Central memory CD8-positive, alpha-beta T cell (primary cell): ENCODE results near the gene CDKN1A.
A peak's percentile ranks its signal among the peaks of the same experiment; 100 is the strongest.

Experiments used
- ATAC-seq: fragments of 150-1000 bp; cut with Tn5 transposase; replicated peaks from 2 replicates; pipeline ENCODE4 v1.10.0; 2022; ENCODE audit warnings: mild to moderate bottlenecking, moderate FRiP score, moderate number of reproducible peaks; ENCODE audit not compliant: poor library complexity, severe bottlenecking; ENCODE audit errors: extremely low read depth
- DNase-seq, 2 donors: peaks; one replicate each; pipeline ENCODE4 v3.0.0; 2021; ENCODE audit warnings: low spot score in 2 of 2
- H3K27ac Mint-ChIP-seq: one replicate; pipeline ENCODE4 v1.8.0; 2022; ENCODE audit warnings: low read depth, mild to moderate bottlenecking, moderate library complexity, mixed read lengths
- H3K27me3 Mint-ChIP-seq: one replicate; pipeline ENCODE4 v1.8.0; 2022; ENCODE audit warnings: mixed read lengths
- H3K36me3 Mint-ChIP-seq: one replicate; pipeline ENCODE4 v1.8.0; 2022; ENCODE audit warnings: mild to moderate bottlenecking, moderate library complexity, mixed read lengths; ENCODE audit not compliant: insufficient read depth
- H3K4me1 Mint-ChIP-seq: one replicate; pipeline ENCODE4 v1.8.0; 2022; ENCODE audit warnings: mixed read lengths
- H3K4me3 Mint-ChIP-seq: one replicate; pipeline ENCODE4 v1.8.0; 2022; ENCODE audit warnings: mild to moderate bottlenecking, moderate library complexity, mixed read lengths
- H3K9me3 Mint-ChIP-seq: one replicate; pipeline ENCODE4 v1.8.0; 2022; ENCODE audit warnings: mixed read lengths

Gene CDKN1A

GRCh38 chr6:36673882-36674281 is 4.6 kb upstream of the CDKN1A start:
- no peak for ATAC-seq
- Mint-ChIP-seq H3K4me1 (peaks cover 19% of the 10 kb centered on the region), H3K36me3 (peaks cover 7% of the 10 kb centered on the region), H3K27me3 (no peaks in the 10 kb centered on the region), H3K4me3 (no peak overlapping the region), H3K27ac (no peak overlapping the region), H3K9me3 (no peaks in the 10 kb centered on the region)
- no peak for DNase-seq

GRCh38 chr6:36674942-36675341 is 3.6 kb upstream of the CDKN1A start:
- Mint-ChIP-seq H3K36me3 (peaks cover 12% of the 10 kb centered on the region), H3K4me3 (no peak overlapping the region), H3K27ac (no peak overlapping the region), H3K9me3 (no peaks in the 10 kb centered on the region), H3K4me1 (peaks cover 23% of the 10 kb centered on the region), H3K27me3 (no peaks in the 10 kb centered on the region)
- no peak for ATAC-seq
- no peak for DNase-seq

GRCh38 chr6:36676141-36677058 is 2.1 kb upstream of the CDKN1A start:
- Mint-ChIP-seq H3K9me3 (no peaks in the 10 kb centered on the region), H3K27me3 (no peaks in the 10 kb centered on the region), H3K4me3 (no peak overlapping the region), H3K4me1 (peaks cover 37% of the 10 kb centered on the region), H3K36me3 (peaks cover 18% of the 10 kb centered on the region), H3K27ac (peak overlapping the region; percentile 46)
- DNase-seq (no peak), ATAC-seq (no peak)

- Mint-ChIP-seq H3K27ac (peak overlapping the region; percentile 46), H3K9me3 (no peaks in the 10 kb centered on the region), H3K4me1 (peaks cover 37% of the 10 kb centered on the region), H3K4me3 (peak overlapping the region; percentile 95), H3K36me3 (peaks cover 18% of the 10 kb centered on the region), H3K27me3 (no peaks in the 10 kb centered on the region)
- ATAC-seq (no peak), DNase-seq (no peak)
Measured at GRCh38 chr6:36677059-36677749, 1.3 kb upstream of the CDKN1A start.

- Mint-ChIP-seq H3K27ac (peak overlapping the region; percentile 86), H3K36me3 (peaks cover 23% of the 10 kb centered on the region), H3K9me3 (no peaks in the 10 kb centered on the region), H3K27me3 (no peaks in the 10 kb centered on the region), H3K4me1 (peaks cover 37% of the 10 kb centered on the region), H3K4me3 (peak overlapping the region; percentile 95)
- DNase-seq (no peak), ATAC-seq (no peak)
Measured at GRCh38 chr6:36677753-36678487, 594 bp upstream of the CDKN1A start.

- peak overlapping the region; percentile 99 for H3K27ac Mint-ChIP-seq
- H3K27me3 Mint-ChIP-seq = no peaks in the 10 kb centered on the region
- peaks cover 37% of the 10 kb centered on the region for H3K4me1 Mint-ChIP-seq
- H3K9me3 Mint-ChIP-seq = no peaks in the 10 kb centered on the region
- peak overlapping the region; percentile 95 for H3K4me3 Mint-ChIP-seq
- no peak for DNase-seq
- peaks cover 25% of the 10 kb centered on the region for H3K36me3 Mint-ChIP-seq
- no peak for ATAC-seq
Measured at GRCh38 chr6:36679043-36679833, 724 bp downstream of the CDKN1A start.

- H3K36me3 Mint-ChIP-seq = peaks cover 31% of the 10 kb centered on the region
- peak; percentile 23 for ATAC-seq
- no peaks in the 10 kb centered on the region for H3K9me3 Mint-ChIP-seq
- H3K4me3 Mint-ChIP-seq = no peak overlapping the region
- no peak overlapping the region for H3K27ac Mint-ChIP-seq
- DNase-seq = peak in 1 of 2 donors; percentile 48
- peaks cover 32% of the 10 kb centered on the region for H3K4me1 Mint-ChIP-seq
- no peaks in the 10 kb centered on the region for H3K27me3 Mint-ChIP-seq
Measured at GRCh38 chr6:36682328-36683144, 4.0 kb downstream of the CDKN1A start.

GRCh38 chr6:36683145-36683655 is 4.7 kb downstream of the CDKN1A start:
- Mint-ChIP-seq H3K4me3 (no peak overlapping the region), H3K4me1 (peaks cover 26% of the 10 kb centered on the region), H3K36me3 (peaks cover 30% of the 10 kb centered on the region), H3K27me3 (no peaks in the 10 kb centered on the region), H3K27ac (no peak overlapping the region), H3K9me3 (no peaks in the 10 kb centered on the region)
- no peak for ATAC-seq
- no peak for DNase-seq

GRCh38 chr6:36683656-36684446 is 5.3 kb downstream of the CDKN1A start:
- Mint-ChIP-seq H3K27me3 (no peaks in the 10 kb centered on the region), H3K9me3 (no peaks in the 10 kb centered on the region), H3K36me3 (peaks cover 25% of the 10 kb centered on the region), H3K4me1 (peaks cover 19% of the 10 kb centered on the region), H3K27ac (no peak overlapping the region), H3K4me3 (no peak overlapping the region)
- ATAC-seq (no peak), DNase-seq (no peak)

- Mint-ChIP-seq H3K4me1 (peaks cover 16% of the 10 kb centered on the region), H3K9me3 (no peaks in the 10 kb centered on the region), H3K27me3 (no peaks in the 10 kb centered on the region), H3K36me3 (peaks cover 20% of the 10 kb centered on the region), H3K27ac (no peak overlapping the region), H3K4me3 (no peak overlapping the region)
- DNase-seq = no peak
- no peak for ATAC-seq
Measured at GRCh38 chr6:36684447-36684812, 5.9 kb downstream of the CDKN1A start.
